Fibroblast of upper back skin (primary cell): Measurements from ENCODE around the gene SFI1.

Source experiments
- DNase-seq: peaks from one replicate; pipeline ENCODE4 v3.0.0-alpha.2; 2013

Gene SFI1

GRCh38 chr22:31603081-31603525 is 106.8 kb downstream of the SFI1 start:
- DNase-seq = no peak

GRCh38 chr22:31603574-31603973 is 107.2 kb downstream of the SFI1 start:
- no peak for DNase-seq

GRCh38 chr22:31604137-31604705 is 107.9 kb downstream of the SFI1 start:
- DNase-seq = no peak

GRCh38 chr22:31604746-31605705 is 108.7 kb downstream of the SFI1 start:
- no peak for DNase-seq

GRCh38 chr22:31605851-31606585 is 109.7 kb downstream of the SFI1 start:
- no peak for DNase-seq

GRCh38 chr22:31607696-31608095 is 111.4 kb downstream of the SFI1 start:
- DNase-seq = no peak

GRCh38 chr22:31609716-31610115 is 113.4 kb downstream of the SFI1 start:
- no peak for DNase-seq

GRCh38 chr22:31610611-31611010 is 114.3 kb downstream of the SFI1 start:
- no peak for DNase-seq

- DNase-seq = no peak
Measured at GRCh38 chr22:31611061-31611760, 114.9 kb downstream of the SFI1 start.

- DNase-seq = no peak
Measured at GRCh38 chr22:31612891-31613285, 116.6 kb downstream of the SFI1 start.

GRCh38 chr22:31613286-31613903 is 117.1 kb downstream of the SFI1 start:
- DNase-seq = no peak

- DNase-seq = no peak
Measured at GRCh38 chr22:31613904-31614296, 117.6 kb downstream of the SFI1 start.

GRCh38 chr22:31614781-31615490 is 118.6 kb downstream of the SFI1 start:
- no peak for DNase-seq

GRCh38 chr22:31615491-31615860 is 119.1 kb downstream of the SFI1 start:
- DNase-seq = no peak

- DNase-seq = no peak
Measured at GRCh38 chr22:31615940-31616314, 119.6 kb downstream of the SFI1 start.

GRCh38 chr22:31616315-31616980 is 120.1 kb downstream of the SFI1 start:
- DNase-seq = no peak

- DNase-seq = no peak
Measured at GRCh38 chr22:31618057-31618456, 121.7 kb downstream of the SFI1 start.

GRCh38 chr22:31618471-31619176 is 122.3 kb downstream of the SFI1 start:
- DNase-seq = no peak

- no peak for DNase-seq
Measured at GRCh38 chr22:31619611-31620300, 123.4 kb downstream of the SFI1 start.
